ENCODE data around the gene GCDH.
"Not testable (repeated sequence)": the region's sequence is repeated elsewhere in the genome, so short reads cannot be mapped to it uniquely, and the experiment has no call there.

GCDH gene

DNA sequence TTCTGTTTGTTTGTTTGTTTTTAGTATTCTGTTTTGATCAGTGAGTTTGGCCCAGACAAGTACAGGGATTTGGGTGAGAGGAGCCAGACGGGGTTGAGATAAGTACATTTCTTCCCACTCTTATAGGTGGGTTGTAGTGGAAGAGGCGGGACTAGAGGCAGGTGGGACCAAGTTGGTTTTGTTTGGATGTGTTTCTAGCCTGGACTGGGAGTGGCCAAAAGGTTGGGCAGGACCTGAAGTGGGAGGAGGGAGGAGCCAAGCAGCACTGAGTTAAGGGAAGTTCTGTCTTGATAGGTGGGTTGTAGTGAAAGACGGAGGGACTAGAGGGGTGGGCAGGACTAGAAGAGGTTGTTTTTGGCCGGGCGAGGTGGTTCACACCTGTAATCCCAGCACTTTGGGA lies 18.7 kb upstream of the GCDH start:
- in situ Hi-C loops (cut with MboI; ENCODE audit: low sequenced_read_pairs) = no loop called here

DNA sequence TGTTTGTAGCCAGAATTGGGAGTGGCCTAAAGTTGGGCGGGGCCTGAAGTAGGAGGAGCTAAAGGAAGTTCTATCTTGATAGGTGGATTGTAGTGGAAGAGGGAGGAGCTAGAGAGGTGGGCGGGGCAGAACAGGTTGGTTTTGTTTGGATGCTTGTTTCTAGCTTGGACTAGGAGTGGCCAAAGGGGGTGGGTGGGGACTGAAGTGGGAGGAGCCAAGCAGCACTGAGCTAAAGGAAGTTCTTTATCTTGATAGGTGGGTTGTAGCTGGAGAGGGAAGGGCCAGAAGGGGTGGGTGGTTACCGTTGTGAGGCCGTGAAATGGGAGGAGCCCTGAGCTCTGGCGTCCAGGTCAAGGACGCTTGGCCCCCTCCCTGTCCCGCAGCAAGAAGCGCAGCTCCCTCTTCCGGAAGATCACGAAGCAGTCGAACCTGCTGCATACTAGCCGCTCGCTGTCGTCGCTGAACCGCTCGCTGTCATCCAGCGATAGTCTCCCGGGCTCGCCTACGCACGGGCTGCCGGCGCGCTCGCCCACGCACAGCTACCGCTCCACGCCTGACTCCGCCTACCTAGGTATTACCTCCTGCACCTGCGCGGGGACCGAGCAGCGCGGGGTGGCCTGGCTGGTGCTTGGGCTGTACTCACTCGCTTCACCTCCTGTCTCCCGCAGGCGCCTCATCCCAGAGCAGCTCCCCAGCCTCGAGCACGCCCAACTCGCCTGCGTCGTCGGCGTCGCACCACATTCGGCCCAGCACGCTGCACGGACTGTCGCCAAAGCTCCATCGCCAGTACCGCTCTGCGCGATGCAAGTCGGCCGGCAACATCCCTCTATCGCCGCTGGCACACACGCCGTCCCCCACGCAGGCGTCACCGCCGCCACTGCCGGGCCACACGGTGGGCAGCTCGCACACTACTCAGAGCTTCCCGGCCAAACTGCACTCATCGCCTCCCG lies 17.7 kb upstream of the GCDH start:
- in situ Hi-C loops (cut with MboI; ENCODE audit: low sequenced_read_pairs) = no loop called here

GRCh38 chr19:12873891-12874745 lies 16.8 kb upstream of the GCDH start:
- in situ Hi-C loops (cut with MboI; ENCODE audit: low sequenced_read_pairs) = no loop called here

DNA sequence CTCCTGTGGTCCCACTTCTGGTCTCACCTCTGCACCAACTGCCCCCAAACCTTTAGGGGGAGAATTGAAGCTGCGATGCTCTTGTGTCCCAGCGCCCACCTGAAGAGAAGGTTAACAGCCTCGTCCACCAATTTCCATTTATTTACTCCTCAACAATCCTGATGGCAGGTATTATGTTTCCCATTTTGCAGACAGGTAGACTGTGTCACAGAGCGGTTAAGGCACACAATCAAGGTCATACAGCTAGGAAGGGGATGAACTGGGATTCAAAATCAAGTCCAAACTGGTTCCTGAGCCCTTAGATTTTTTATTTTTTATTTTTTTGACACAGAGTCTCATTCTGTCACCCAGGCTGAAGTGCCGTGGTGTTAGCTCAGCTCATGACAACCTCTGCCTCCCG lies 15.9 kb upstream of the GCDH start:
- in situ Hi-C loops (cut with MboI; ENCODE audit: low sequenced_read_pairs) = no loop called here

DNA sequence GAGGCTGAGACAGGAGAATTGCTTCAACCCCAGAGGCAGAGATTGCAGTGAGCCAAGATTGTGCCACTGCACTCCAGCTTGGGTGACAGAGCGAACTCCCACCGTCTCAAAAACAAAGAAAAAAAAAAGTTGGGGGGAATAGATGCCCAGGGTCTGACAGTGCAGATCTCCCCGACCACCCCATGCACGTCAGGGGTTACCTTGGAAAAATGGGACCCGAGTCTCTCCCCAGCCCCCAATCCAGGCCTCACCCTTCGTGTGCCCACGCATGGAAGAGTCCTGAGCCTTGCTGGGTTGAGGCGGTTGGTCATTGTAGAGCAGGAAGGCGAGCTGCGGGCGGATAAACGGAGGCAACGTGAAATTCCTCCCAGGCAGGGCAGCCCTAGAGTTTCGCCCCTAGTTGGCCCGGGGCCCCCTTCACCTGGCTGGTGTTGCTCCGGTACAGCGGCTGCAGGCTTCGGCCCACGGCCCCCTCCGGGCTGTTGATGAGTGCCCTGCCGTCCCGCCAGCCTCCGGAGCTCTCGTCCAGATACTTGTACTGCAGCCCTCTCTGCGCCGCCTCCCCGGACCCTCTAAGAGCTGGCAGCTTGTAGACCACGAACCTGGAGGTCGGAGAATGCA lies 10.3 kb upstream of the GCDH start:
- in situ Hi-C loops (cut with MboI; ENCODE audit: low sequenced_read_pairs) = no loop called here

DNA sequence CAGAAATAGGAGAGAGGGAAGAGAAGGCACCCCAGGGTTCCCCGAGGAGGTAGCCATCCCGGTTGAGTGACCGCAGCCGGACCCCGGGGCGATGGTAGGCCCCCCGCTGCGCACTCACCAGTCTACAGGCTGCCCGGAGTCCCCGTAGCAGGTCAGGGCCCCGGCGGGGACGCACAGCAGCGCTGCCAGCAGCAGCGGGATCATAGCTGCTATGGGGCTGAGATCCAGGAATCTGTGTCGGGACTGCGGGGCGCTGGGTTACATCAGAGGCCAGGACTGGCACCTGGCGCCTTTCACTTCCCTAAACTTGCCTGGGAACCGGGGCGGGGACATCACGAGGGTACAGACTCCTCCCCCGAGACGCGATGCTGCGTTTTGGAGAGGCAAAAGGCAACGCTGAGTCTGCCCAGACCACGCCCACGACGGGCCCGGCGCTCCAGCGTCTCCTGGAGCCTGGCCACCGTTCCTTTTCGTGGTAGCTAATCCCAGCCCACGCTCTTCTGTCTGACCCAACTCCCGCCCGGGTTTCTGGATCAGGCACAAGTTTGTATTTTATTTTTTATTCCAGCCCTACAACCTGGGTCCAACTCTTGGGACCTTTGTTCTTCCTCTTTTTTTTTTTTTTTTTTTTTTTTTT lies 9.7 kb upstream of the GCDH start, which contains the start of gene DNASE2:
Gene DNASE2 (minus strand): TSS at position 278 of the 637 bp plus-strand sequence. CDS start 74 bp downstream, at position 204.
- in situ Hi-C loops (cut with MboI; ENCODE audit: low sequenced_read_pairs) = no loop called here

GRCh38 chr19:12882589-12882988 lies 8.4 kb upstream of the GCDH start:
- in situ Hi-C loops (cut with MboI; ENCODE audit: low sequenced_read_pairs) = no loop called here

GRCh38 chr19:12884202-12884601 lies 6.8 kb upstream of the GCDH start:
- in situ Hi-C loops (cut with MboI; ENCODE audit: low sequenced_read_pairs) = no loop called here

DNA sequence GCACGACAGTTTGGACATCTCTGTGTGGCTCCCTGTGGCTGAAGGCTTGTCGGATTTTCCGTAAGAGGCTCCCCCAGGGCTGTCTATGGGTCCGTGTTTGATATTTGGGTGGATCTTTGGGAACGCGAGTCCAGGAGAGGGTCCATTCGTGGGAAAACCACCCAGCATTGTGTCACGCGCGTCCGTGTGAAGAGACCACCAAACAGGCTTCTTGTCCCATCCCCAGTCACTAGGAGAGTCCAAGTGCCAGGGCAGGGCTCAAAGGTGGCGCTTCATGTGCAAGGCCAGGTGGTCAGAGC lies 6.4 kb upstream of the GCDH start:
- in situ Hi-C loops (cut with MboI; ENCODE audit: low sequenced_read_pairs) = no loop called here

- in situ Hi-C loops (cut with MboI; ENCODE audit: low sequenced_read_pairs) = no loop called here
Observed at GRCh38 chr19:12884926-12885748, 5.8 kb upstream of the GCDH start.

DNA sequence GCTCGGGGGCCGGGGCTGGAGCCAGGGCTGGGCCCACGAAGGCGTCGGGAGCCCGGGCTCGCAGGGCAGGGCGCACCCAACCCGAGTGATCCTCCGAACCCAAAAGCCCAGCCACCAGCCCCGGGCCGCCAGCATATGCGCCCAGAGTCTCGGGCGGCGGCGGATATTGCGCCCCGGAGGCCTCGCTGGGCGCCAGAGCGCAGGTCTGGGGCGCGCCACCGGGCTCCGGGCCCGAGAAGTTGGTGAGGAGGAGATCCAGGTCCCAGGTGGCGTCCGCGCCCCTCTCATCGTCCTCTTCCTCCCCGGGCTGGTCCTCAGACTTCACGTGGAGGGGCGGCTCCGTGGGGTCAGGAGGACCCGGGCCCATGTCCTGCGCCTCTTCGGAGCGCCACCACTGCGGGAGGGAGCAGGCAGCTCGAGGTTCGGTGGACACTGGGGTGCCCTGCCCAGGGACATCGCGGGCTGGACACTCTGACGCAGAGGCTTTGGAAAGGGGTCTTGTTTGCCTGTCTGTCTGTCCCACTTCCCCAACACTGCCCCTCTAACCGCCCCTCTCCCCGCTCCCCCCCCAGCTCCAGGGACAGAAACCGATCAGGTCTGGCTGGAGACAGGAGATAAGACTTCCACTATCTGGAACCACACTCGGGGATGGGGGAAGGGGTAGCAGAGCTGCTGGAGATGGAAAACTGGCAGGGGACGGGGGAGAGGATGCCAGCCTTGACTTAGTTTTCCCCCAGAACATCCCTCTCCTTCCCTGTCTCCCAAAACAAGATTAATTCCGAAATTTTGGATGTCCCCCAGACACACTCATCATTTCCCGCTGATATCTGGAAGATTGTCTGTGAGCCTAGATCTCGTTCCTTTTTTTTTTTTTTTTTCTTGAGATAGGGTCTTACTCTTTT lies 5.0 kb upstream of the GCDH start:
- in situ Hi-C loops (cut with MboI; ENCODE audit: low sequenced_read_pairs) = no loop called here

DNA sequence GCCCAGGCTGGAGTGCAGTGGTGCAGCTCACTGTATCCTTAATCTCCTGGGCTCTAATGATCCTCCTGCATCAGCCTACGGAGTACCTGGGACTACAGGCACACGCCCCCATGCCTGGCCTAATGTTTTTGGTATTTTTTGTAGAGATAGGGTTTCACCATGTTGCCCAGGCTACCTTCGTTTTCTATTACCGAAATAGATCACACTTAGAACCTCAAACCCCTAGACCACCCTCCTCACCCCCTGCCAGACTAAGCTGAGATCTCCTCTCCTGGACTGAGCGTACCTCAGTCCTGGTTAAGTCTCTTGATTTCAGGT lies 4.3 kb upstream of the GCDH start:
- in situ Hi-C loops (cut with MboI; ENCODE audit: low sequenced_read_pairs) = no loop called here

DNA sequence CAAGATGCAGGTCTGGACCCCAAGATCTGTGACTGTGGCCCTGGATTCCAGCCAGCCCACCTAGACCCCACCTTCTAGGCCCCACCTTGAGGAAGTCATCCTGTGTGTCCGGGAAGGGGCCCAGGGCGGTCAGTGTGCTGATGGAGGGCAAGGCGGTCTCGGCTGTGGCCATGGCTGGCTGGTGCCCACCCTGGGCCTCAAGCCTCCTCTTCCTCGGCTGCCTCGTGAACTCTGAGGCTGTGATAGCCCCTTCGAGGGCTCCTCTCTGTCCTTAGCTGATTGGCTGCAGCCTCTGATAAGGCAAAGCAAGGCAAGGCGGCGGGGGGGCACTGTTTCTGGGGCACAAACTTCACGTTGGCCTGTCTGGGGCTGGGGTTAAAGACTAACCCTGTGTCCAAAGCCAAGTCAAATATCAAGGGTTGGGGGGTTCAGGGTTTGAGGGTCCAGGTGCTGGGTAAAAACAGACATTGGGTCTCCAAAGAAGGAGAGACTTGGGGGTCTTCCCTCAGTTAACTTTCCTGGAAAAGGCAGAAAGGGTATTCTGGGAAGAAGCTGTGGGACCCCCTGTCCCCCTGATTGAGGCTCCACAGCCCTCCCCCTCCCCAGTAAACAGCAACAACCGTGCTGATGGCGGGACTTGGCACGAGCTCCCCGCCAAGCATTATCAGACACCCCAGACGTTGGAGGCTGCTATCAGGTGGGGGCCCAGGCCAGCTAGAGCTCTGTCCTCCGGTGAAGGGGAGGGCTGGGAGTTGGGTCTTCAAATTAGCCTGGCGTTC lies 3.8 kb upstream of the GCDH start, which contains the start of gene KLF1:
Gene KLF1 (minus strand): TSS at position 233 of the 779 bp plus-strand sequence. CDS start 61 bp downstream, at position 172.
- in situ Hi-C loops (cut with MboI; ENCODE audit: low sequenced_read_pairs) = no loop called here

GRCh38 chr19:12888006-12888603 lies 2.9 kb upstream of the GCDH start:
- in situ Hi-C loops (cut with MboI; ENCODE audit: low sequenced_read_pairs) = no loop called here

DNA sequence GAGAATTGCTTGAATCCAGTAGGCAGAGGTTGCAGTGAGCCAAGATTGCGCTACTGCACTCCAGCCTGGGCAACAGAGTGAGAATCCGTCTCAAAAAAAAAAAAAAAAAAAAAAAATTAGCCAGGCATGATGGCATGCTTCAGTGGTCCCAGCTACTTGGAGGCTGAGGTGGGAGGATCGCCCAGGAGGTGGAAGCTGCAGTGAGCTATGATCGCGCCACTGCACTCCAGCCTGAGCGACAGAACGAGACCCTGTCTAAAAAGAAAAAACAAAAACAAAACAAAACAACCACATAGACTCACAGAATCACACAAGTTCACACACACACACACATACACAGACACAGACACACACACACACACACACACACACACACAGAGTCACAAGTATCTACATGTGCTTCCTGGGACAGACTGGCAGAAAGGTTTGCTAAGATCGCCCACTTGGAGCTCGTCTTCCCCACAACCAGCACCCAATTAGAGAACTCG lies 617 bp upstream of the GCDH start:
- in situ Hi-C loops (cut with MboI; ENCODE audit: low sequenced_read_pairs) = not testable (repeated sequence)

DNA sequence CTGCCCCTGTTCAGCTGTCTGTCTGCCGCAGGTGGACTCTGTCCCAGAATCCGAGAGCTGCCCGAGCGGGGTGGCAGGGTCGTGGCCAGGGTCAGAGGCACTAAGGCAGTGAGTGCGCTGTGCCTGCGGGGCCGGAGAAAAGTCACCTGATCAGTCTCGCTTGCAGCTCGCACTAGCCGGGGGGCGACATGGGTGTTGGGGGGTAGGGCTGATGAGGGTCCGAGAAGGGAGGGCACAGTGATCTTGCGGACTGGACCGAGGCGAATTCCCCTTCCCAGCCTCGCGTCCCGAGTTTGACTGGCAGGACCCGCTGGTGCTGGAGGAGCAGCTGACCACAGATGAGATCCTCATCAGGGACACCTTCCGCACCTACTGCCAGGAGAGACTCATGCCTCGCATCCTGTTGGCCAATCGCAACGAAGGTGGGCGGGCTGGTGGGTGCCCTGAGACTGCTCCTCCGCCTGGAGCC lies 627 bp downstream of the GCDH start:
- in situ Hi-C loops (cut with MboI; ENCODE audit: low sequenced_read_pairs) = no loop called here

DNA sequence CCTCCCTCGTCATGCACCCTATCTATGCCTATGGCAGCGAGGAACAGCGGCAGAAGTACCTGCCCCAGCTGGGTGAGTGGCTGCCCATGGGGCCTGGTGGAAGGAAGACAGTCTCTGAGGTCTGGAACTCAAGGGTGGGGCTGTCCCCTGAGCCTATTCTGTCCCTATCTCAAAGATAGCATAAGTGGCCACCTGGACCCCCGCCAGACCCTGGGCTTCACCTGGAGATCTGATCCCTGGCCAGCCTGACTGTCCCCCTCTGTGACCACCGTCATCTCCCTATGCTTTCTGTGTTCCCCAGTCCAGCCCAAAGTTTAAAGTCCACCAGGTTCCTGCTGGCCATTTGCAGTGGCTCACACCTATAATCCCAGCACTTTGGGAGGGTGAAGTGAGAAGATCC lies 2.6 kb downstream of the GCDH start:
- in situ Hi-C loops (cut with MboI; ENCODE audit: low sequenced_read_pairs) = no loop called here

DNA sequence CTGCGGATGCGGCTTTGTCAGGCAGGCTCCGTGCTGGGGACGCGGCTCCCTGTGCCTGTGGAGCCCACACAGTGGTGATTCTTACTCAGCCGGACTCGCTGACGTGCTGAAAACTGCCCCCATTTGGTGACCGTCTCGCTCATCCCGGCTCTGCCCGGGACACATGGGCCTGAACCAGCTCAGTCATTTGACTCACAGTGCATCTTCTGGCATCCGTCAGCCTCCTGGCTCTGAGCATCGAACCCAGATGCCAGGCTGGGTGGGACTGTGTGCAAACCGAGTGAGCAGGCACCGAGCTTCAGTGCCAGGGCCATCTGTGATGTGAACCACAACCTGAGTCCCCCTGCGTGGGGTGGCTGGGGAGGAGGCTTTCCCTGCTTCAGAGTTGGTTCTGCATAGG lies 5.5 kb downstream of the GCDH start:
- in situ Hi-C loops (cut with MboI; ENCODE audit: low sequenced_read_pairs) = no loop called here
